H9 (cell line): ENCODE measurements around the gene KIF16B. TPM values are rescaled to one million over a fixed set of nuclear protein-coding genes. Genes with fewer than 3 reads are reported as not detected.

Experiments
- DNase-seq: peaks from one replicate; pipeline ENCODE4 v3.0.0-alpha.2; 2017
- H2AFZ ChIP-seq: one replicate; pipeline ENCODE4 v1.6.1; 2013; ENCODE audit warnings: mild to moderate bottlenecking, low read length, control low read depth, moderate library complexity
- H2AK5ac ChIP-seq: 2 replicates; pipeline ENCODE4 v1.6.1; 2013; ENCODE audit warnings: low read length, control low read depth, mixed read lengths; ENCODE audit not compliant: insufficient read length
- H2BK120ac ChIP-seq: one replicate; pipeline ENCODE4 v1.6.1; 2013; ENCODE audit warnings: low read depth, mild to moderate bottlenecking, low read length, control low read depth, inconsistent platforms; ENCODE audit not compliant: poor library complexity, severe bottlenecking
- H2BK12ac ChIP-seq: 2 replicates; pipeline ENCODE4 v1.6.1; 2013; ENCODE audit warnings: low read length, control low read depth, mixed read lengths, low read depth; ENCODE audit not compliant: insufficient read length
- H2BK15ac ChIP-seq: 2 replicates; pipeline ENCODE4 v1.6.1; 2013; ENCODE audit warnings: low read depth, low read length, control low read depth
- H2BK20ac ChIP-seq: one replicate; pipeline ENCODE4 v1.6.1; 2013; ENCODE audit warnings: low read depth, mild to moderate bottlenecking, low read length, control low read depth, inconsistent platforms; ENCODE audit not compliant: poor library complexity, severe bottlenecking
- H2BK5ac ChIP-seq: 2 replicates; pipeline ENCODE4 v1.6.1; 2013; ENCODE audit warnings: low read length, control low read depth, mixed read lengths; ENCODE audit not compliant: insufficient read length
- H3K14ac ChIP-seq: 2 replicates; pipeline ENCODE4 v1.6.1; 2013; ENCODE audit warnings: low read length, control low read depth; ENCODE audit not compliant: insufficient read depth
- H3K18ac ChIP-seq: 2 replicates; pipeline ENCODE4 v1.6.1; 2013; ENCODE audit warnings: low read depth, mild to moderate bottlenecking, mixed read lengths, low read length, control low read depth; ENCODE audit not compliant: insufficient read length
- H3K23ac ChIP-seq: 2 replicates; pipeline ENCODE4 v1.6.1; 2013; ENCODE audit warnings: low read length, control low read depth, mixed read lengths, low read depth; ENCODE audit not compliant: insufficient read length
- H3K23me2 ChIP-seq: 2 replicates; pipeline ENCODE4 v1.6.1; 2013; ENCODE audit warnings: low read depth, mild to moderate bottlenecking, mixed read lengths, low read length, control low read depth; ENCODE audit not compliant: insufficient read length, poor library complexity, severe bottlenecking
- H3K27ac ChIP-seq: 2 replicates; pipeline ENCODE4 v1.5.1; 2013; ENCODE audit warnings: low read length, control low read depth, mixed read lengths, low read depth; ENCODE audit not compliant: insufficient read length
- H3K27me3 ChIP-seq: 2 replicates; pipeline ENCODE4 v1.6.1; 2013; ENCODE audit warnings: low read length, control low read depth, inconsistent platforms; ENCODE audit not compliant: insufficient read depth
- H3K4ac ChIP-seq: 2 replicates; pipeline ENCODE4 v1.6.1; 2013; ENCODE audit warnings: low read depth, mild to moderate bottlenecking, control low read depth, inconsistent platforms, low read length, moderate library complexity
- H3K4me1 ChIP-seq: 2 replicates; pipeline ENCODE4 v1.6.1; 2013; ENCODE audit warnings: low read length, control low read depth, inconsistent platforms; ENCODE audit not compliant: insufficient read depth
- H3K4me2 ChIP-seq: 2 replicates; pipeline ENCODE4 v1.6.1; 2013; ENCODE audit warnings: low read length, control low read depth, mixed read lengths; ENCODE audit not compliant: insufficient read length, insufficient read depth
- H3K56ac ChIP-seq: 2 replicates; pipeline ENCODE4 v1.6.1; 2013; ENCODE audit warnings: low read depth, mild to moderate bottlenecking, mixed read lengths, low read length, control low read depth; ENCODE audit not compliant: insufficient read length
- H3K79me1 ChIP-seq: 2 replicates; pipeline ENCODE4 v1.6.1; 2013; ENCODE audit warnings: low read depth, mild to moderate bottlenecking, moderate library complexity, low read length, control low read depth, inconsistent platforms; ENCODE audit not compliant: insufficient read depth, poor library complexity, severe bottlenecking
- H3K79me2 ChIP-seq: 2 replicates; pipeline ENCODE4 v1.6.1; 2013; ENCODE audit warnings: low read length, control low read depth, inconsistent platforms; ENCODE audit not compliant: insufficient read depth
- H3K9ac ChIP-seq: 2 replicates; pipeline ENCODE4 v1.6.1; 2013; ENCODE audit warnings: low read length, control low read depth, mixed read lengths; ENCODE audit not compliant: insufficient read length; ENCODE audit errors: extremely low read depth
- H3K9me3 ChIP-seq: one replicate; pipeline ENCODE4 v1.6.1; 2013; ENCODE audit warnings: low read depth, low read length, inconsistent platforms; ENCODE audit not compliant: control insufficient read depth
- H3T11ph ChIP-seq: one replicate; pipeline ENCODE4 v1.6.1; 2013; ENCODE audit warnings: mild to moderate bottlenecking, low read length, control low read depth, inconsistent platforms
- H4K20me1 ChIP-seq: one replicate; pipeline ENCODE4 v1.6.1; 2013; ENCODE audit not compliant: control insufficient read depth, insufficient read length, insufficient read depth
- H4K5ac ChIP-seq: 2 replicates; pipeline ENCODE4 v1.6.1; 2013; ENCODE audit warnings: low read depth, mild to moderate bottlenecking, mixed read lengths, low read length, control low read depth; ENCODE audit not compliant: insufficient read length
- H4K8ac ChIP-seq: replicated peaks from 2 replicates; pipeline ENCODE4 v1.6.1; 2013; ENCODE audit warnings: low read length, control low read depth, mixed read lengths, low read depth; ENCODE audit not compliant: insufficient read length
- H4K91ac ChIP-seq: 2 replicates; pipeline ENCODE4 v1.6.1; 2013; ENCODE audit warnings: low read depth, mild to moderate bottlenecking, moderate library complexity, mixed read lengths, low read length, control low read depth; ENCODE audit not compliant: insufficient read length
- H3K27ac Mint-ChIP-seq, 3 experiments: 2 replicates in 2 of 3; 3 replicates in 1 of 3; pipeline ENCODE4 v1.8.0; 2020 to 2021; ENCODE audit warnings: mixed read lengths in 3 of 3, mild to moderate bottlenecking in 1 of 3, moderate library complexity in 1 of 3
- H3K27me3 Mint-ChIP-seq: 2 replicates; pipeline ENCODE4 v1.8.0; 2021; ENCODE audit warnings: low read depth, mild to moderate bottlenecking, moderate library complexity, mixed read lengths
- H3K36me3 Mint-ChIP-seq, 3 experiments: 2 replicates in 2 of 3; 3 replicates in 1 of 3; pipeline ENCODE4 v1.8.0; 2020 to 2021; ENCODE audit warnings: low read depth in 3 of 3, mixed read lengths in 3 of 3; ENCODE audit not compliant: insufficient read depth in 1 of 3
- H3K4me1 Mint-ChIP-seq, 2 experiments: 2 replicates each; pipeline ENCODE4 v1.8.0; 2020; ENCODE audit warnings: mixed read lengths in 2 of 2
- H3K4me3 Mint-ChIP-seq, 2 experiments: 2 replicates in 1 of 2; 3 replicates in 1 of 2; pipeline ENCODE4 v1.8.0; 2020 to 2021; ENCODE audit warnings: mild to moderate bottlenecking in 2 of 2, mixed read lengths in 2 of 2, moderate library complexity in 1 of 2
- H3K9me3 Mint-ChIP-seq, 2 experiments: 2 replicates in 1 of 2; 3 replicates in 1 of 2; pipeline ENCODE4 v1.8.0; 2020; ENCODE audit warnings: mild to moderate bottlenecking in 2 of 2, mixed read lengths in 2 of 2, moderate library complexity in 1 of 2
- CTCF ChIP-seq: fragments of 200-600 bp; sonication (generic); conservative IDR thresholded peaks from 3 replicates; pipeline ENCODE4 v1.8.0; 2021; ENCODE audit warnings: antibody characterized with exemption, mild to moderate bottlenecking
- total RNA-seq: library from RNA; stranded (reverse); gene quantifications from 2 replicates; pipeline ENCODE4 v1.2.1, GENCODE V29; 2021

Gene KIF16B
- total RNA-seq, 1 experiment from 2014 or later = 7.4 TPM

- H2BK15ac ChIP-seq = no peak overlapping the region
- no peak overlapping the region for H3K4me2 ChIP-seq
- H3K27me3 ChIP-seq = no peaks in the 10 kb centered on the region
- H3K4me1 ChIP-seq = no peaks in the 10 kb centered on the region
- Mint-ChIP-seq H3K27ac (peak overlapping the region in 1 of 3 experiments; percentile 29; a peak in 2 of 7 replicates), H3K27me3 (peaks cover under 1% of the 10 kb centered on the region), H3K36me3 (peaks cover 0 to 17% (median 3%) of the 10 kb centered on the region in 3 experiments; a peak in 3 of 7 replicates), H3K4me3 (no peak overlapping the region), H3K9me3 (peaks cover 17 to 27% of the 10 kb centered on the region in 2 experiments; a peak in 4 of 5 replicates), H3K4me1 (peaks cover 0 to 2% of the 10 kb centered on the region in 2 experiments; a peak in 1 of 4 replicates)
- H3K18ac ChIP-seq = no peak overlapping the region
- H4K91ac ChIP-seq = no peak overlapping the region
- H3K4ac ChIP-seq = no peak overlapping the region
- H2BK20ac ChIP-seq = no peak overlapping the region
- peaks cover 7% of the 10 kb centered on the region for H3K9me3 ChIP-seq
- no peak overlapping the region for H3K23ac ChIP-seq
- no peaks in the 10 kb centered on the region for H3K79me2 ChIP-seq
- no peak overlapping the region for H3K14ac ChIP-seq
- H3T11ph ChIP-seq = no peak overlapping the region
- H4K5ac ChIP-seq = no peak overlapping the region
- no peak overlapping the region for H2BK120ac ChIP-seq
- no peak overlapping the region for H2AK5ac ChIP-seq
- no peak overlapping the region for H3K9ac ChIP-seq
- H4K20me1 ChIP-seq = no peaks in the 10 kb centered on the region
- H3K27ac ChIP-seq = no peak overlapping the region
- DNase-seq = no peak
- no peak overlapping the region for H4K8ac ChIP-seq
- H2BK12ac ChIP-seq = no peak overlapping the region
- no peak overlapping the region for H2BK5ac ChIP-seq
- H2AFZ ChIP-seq = no peak overlapping the region
- H3K23me2 ChIP-seq = no peaks in the 10 kb centered on the region
- TF ChIP-seq CTCF = 0 out of 3 replicates have a peak, but pooled peaks have one; percentile 16
- no peaks in the 10 kb centered on the region for H3K79me1 ChIP-seq
- no peak overlapping the region for H3K56ac ChIP-seq
Measured at GRCh38 chr20:16241911-16242310, 331.3 kb downstream of the KIF16B start.
